ENCODE results near the gene AMER1.

The AMER1 gene

GRCh38 chrX:64182208-64182607, 23.3 kb downstream of the AMER1 start:
- DNase-seq = no peak

- no peak for DNase-seq
Measured at GRCh38 chrX:64176876-64177275, 28.6 kb downstream of the AMER1 start.

GRCh38 chrX:64169988-64170387, 35.5 kb downstream of the AMER1 start:
- DNase-seq = no peak

- no peak for DNase-seq
Measured at GRCh38 chrX:64152857-64153256, 52.7 kb downstream of the AMER1 start.

- DNase-seq = no peak
Measured at GRCh38 chrX:64151911-64152310, 53.6 kb downstream of the AMER1 start.

GRCh38 chrX:64150775-64151174, 54.7 kb downstream of the AMER1 start:
- DNase-seq = no peak
